ENCODE measurements around the gene MED27.

- TF ChIP-seq MAX (IDR thresholded peaks at IDR 0.05), result no peak
- no peak for TF ChIP-seq ZBTB7A (IDR thresholded peaks at IDR 0.05; ENCODE audit: low read depth)
- TF ChIP-seq YY1 (IDR thresholded peaks at IDR 0.05; ENCODE audit: low read depth), result no peak
Measured at GRCh38 chr9:131810351-131811170, 269.1 kb downstream of the MED27 start.

Measured in Ishikawa (cell line).